ENCODE measurements around the gene PSMA1.
"Not testable (repeated sequence)": the region's sequence is repeated elsewhere in the genome, so short reads cannot be mapped to it uniquely, and the experiment has no call there.

PSMA1 gene

DNA sequence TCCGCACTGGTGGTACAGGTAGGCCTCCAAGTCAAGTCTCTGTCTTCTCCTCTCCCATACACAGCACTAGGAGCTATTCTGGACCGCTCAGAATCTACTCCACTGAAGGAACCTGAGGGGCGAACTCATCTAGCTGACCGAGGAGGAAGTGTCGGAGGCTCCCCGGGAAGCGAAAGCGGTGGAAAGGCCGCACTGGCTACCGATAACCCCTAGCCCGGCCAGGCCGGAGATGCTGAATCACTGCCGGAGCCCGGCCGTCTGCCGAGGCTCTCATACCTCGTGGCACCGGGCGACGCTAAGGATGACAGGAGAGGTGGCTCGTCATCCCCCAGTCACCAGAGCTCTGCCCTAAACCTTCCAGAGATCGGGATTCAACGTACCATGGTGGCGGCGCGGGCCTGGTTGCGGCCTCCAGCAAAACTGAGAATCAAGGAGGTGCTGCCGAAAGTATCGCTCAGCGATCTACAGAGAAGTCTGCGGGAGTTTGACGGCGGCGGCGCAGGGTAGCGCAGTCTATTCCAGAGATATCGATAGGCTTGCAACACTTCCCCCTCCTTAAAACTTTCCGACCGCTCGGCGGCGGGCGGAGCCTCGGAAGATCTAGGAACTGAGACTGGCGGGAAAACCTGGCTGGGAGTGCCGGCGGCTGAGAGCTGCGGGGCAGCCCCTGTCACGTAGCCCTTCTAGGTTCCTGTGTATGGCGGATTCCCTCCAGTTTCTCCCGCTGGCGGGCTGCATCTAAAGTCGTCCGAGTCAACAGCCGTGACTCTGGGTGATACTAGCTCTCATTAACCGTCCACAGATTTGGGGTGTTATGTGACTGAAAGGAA lies at the start of gene PSMA1:
Gene PSMA1, minus strand, starts transcription at position 470 of the 830 bp plus-strand sequence. Its CDS starts 87 bp downstream, at position 383.
- DNase-seq (ENCODE audit: low read depth) = peak; percentile 90

DNA sequence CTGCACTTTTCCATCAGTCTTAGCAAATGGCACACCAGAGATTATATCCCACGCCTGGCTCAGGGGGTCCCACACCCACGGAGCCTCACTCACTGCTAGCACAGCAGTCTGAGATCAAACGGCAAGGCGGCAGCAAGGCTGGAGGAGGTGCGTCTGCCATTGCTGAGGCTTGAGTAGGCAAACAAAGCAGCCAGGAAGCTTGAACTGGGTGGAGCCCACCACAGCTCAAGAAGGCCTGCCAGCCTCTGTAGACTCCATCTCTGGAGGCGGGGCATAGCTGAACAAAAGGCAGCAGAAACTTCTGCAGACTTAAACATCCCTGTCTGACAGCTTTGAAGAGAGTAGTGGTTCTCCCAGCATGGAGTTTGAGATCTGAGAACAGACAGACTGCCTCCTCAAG lies 49.3 kb upstream of the PSMA1 start:
- DNase-seq (ENCODE audit: low read depth) = not testable (repeated sequence)

DNA sequence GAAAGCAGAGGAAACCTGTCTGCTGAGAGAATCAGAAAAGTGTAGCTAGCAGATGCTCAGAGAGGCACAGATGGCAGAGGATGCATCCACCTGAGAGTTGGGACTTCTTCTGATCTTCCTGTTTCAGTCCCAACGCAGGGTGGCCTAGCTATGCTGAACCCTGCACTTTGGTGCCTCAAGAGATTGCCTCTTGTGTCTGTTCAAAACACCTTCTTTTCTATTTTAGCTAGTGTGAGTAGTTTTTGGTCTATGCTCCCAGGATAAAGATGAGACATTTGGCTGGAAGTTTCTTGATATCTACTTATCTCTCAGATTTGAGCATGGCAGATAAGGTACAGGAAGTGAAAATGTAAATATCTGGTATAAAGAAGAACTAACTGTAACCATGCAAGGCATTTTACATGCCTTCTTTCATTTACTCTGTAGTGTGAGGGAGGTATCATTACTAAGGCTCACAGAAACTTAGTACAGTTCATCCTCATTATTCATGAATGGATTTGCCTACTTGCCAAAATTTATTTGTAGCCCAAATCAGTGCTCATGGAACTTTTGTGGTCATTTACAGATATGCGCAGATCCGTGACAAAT lies 47.0 kb upstream of the PSMA1 start:
- DNase-seq (ENCODE audit: low read depth) = no peak

DNA sequence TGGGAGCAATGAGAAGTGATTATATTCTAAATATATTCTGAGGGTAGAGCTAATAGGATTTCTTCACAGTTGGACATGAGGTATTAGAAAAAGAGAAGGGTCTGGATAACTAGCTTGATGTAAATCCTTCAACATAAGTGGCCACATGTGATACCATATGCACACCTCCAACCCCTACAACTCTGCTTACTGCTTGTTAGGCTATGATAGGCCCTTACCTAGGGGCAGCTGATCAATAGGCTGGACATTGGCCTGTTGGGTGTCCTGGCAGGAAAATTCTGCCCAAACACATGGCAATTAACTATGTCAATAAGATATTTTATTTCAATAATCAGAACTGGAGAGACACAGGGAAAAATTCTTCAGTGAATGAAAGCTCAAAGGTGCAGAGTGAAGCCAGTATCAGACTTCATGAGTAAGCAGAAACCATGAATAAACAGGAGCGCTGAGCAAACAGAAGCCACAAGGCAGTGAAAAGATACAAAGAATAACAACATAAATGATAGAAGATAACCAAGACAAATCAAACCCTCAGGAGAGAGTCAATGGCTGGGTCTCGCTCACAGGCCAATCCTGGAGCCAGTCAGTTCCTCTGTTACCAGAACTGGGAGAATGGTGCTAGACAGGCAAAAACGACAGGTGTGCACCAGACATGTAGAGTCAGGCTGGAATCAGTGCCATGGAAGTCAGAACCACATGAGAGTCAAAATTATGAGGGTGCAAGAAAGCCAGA lies 46.3 kb upstream of the PSMA1 start:
- no peak for DNase-seq (ENCODE audit: low read depth)

DNA sequence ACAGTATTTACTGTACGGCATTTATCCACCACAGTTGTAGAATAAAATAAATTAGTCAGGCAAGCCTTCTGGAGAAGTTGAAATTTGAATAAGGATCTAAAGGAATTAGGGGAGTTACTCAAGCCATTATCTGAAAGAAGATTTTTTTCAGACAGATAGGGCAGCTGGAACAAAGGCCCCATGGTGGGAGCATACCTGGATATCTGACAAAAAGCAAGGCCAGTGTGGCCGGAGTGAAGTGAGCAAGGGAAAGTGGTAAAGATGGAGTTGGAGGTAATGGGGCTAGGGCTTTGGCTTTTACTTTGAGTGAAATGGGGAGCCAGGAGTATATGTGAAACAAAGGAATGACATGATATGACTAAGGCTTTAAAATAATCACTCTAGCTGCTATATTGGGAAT lies 45.7 kb upstream of the PSMA1 start:
- no peak for DNase-seq (ENCODE audit: low read depth)

DNA sequence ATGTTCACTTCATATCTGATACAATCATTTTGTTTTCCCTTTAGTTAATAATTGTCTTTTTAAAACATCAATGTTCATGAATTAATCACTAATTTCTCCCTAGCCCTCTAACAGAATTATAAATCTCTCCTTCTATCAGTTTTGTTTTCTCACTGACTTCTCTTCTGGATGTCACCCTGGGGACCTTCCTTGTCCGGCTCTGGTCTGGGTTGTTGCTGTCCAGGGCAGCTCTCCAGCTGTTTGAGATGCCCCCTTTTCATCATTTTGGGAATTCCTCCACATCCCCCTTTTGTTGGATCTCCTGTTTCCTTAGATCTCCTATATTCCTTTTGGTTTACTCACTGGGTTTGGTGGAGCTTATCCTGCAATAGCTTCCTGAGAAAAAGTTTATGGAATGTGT lies 35.6 kb upstream of the PSMA1 start:
- DNase-seq (ENCODE audit: low read depth) = no peak

DNA sequence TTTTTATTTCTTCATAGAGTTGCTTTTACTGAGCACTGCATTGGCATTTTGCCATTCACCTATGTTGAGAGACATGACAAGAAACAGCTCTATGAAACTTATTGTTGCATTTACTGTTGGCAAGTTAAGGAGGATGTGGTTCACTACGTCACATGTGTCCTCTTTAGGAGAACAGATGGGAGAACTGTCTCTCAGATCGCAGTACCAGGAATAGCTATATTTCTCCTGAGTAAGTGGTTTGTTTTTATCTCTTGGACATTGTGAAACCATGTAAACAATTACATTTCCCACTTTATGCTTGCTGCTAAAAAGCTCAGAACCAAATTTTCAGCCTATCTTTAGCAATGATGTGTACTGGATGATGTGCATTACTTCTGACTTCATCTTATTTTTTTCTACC lies 34.8 kb upstream of the PSMA1 start:
- DNase-seq (ENCODE audit: low read depth) = no peak

DNA sequence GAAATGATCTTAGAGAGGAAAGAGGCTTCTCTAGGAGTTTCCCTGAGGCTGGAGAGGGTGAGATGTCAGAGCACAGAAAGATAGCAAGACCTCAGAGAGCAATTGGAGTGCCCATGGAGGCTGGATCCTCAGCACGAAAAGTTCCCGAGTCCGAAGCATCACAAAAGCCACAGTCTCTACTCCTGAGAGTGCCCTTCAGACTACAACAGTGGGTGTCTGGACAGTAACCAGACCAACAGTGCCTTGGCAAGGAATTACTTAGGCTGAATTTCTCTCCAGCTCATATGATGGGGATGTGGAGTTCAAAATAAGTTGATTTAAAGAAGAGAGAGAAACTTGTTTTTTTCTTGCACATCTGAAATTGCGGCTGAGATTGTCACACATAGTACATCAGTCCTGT lies 31.9 kb upstream of the PSMA1 start:
- DNase-seq (ENCODE audit: low read depth) = no peak

DNA sequence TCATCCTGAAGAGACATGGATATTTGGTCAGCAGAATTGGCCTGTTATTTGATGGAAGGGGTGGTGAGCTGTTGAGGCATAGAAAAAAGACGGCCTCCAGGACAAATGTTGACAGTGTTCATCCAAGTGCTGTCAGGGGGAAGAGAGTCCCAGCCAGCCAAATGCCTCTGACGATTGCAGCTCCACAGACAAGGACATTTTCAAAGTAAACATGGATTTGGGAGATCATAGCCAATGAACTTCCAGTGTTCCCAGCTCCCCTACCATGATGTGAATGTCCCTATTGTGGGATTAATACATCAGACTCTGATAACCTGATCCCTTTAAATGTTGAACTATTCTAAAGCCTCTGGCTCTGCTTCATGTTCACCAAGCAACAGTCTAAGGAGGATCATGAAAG lies 31.2 kb upstream of the PSMA1 start:
- DNase-seq (ENCODE audit: low read depth) = no peak

DNA sequence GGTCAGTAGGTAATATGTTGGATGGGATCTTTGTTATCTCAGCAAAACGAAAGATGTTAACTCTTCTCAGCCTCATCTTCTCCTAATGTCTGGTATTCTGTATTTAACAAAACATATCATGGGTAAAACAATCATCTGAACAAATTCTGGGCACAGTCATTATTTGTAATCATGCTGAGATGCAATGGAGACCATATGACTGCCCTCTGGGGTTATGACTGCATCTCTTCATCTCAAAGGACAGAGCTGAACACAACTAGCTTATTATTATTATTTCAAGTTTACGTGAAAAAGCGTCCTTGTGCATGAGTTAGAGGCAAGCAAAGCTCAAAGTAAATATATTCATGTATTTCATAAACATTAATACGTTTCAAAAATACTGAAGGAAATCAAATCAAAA lies 29.7 kb upstream of the PSMA1 start:
- DNase-seq (ENCODE audit: low read depth) = no peak

DNA sequence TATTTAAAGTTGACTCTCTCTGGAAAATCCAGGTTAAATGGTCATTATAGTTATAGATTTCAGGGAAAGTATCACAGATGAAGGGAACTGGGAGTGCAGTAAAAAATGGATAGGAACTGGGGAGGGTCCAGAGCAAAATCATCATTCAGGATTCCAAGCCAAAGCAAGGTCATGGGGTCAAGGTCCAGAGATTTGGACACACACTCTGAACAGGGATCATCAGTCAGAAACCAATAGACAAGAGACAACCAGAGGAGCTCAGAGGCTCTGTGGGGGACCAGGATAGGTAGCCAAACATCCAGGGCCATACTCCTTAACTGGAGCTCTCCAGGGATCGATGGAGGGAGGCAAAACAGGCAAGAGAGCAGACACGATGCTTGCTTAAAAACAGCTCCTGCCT lies 27.3 kb upstream of the PSMA1 start:
- DNase-seq (ENCODE audit: low read depth) = no peak

DNA sequence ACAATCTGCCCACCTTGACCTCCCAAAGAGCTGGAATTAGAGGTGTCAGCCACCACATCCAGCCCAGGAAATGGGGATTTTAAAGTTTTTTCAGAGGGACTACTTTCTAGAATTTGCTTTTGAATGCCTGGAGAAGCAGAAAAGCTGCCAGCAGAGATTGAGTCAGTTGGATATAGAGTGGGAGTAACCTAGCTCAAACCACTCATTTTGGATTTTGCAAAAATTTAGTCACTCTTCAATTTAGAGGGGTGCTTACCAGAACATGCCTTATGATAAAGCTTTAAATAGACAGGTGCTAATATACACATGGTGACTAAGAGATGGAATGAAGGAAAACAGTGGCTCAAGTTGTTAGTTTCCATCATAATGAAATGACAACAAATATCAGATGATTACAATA lies 26.5 kb upstream of the PSMA1 start:
- DNase-seq (ENCODE audit: low read depth) = no peak

DNA sequence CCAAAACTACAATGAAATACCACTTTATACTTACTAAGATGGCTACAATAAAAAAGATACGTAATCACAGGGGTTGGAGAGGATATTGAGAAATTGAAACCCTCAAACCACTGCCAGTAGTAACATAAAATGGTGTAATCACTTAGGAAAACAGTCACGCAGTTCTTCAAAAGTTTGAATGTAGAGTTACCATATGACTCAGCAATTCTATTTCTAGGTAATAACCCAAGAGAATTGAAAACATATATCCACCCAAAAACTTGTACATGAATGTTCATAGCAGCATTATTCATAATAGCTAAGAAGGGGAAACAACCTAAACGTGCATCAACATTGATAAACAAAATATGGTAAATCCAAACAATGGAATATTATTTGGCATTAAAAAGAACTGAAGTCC lies 24.4 kb upstream of the PSMA1 start:
- DNase-seq (ENCODE audit: low read depth) = no peak

DNA sequence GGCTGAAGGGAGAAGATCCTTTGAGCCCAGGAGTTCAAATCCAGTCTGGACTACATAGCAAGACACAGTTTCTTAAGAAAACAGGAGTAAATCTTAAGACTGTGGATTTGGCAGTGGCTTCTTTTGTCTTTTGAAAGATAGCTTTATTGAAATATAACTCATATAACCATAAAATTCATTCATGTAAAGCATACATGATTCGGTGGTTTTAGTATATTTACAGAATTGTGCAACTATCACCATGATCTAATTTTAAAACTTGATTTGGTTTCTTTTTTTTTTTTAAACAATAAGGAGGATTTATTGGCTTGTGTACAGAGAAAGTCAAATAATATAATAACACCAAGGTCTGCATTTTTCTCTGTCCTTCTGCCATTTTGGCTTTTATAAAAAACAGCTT lies 23.1 kb upstream of the PSMA1 start:
- DNase-seq (ENCODE audit: low read depth) = no peak

DNA sequence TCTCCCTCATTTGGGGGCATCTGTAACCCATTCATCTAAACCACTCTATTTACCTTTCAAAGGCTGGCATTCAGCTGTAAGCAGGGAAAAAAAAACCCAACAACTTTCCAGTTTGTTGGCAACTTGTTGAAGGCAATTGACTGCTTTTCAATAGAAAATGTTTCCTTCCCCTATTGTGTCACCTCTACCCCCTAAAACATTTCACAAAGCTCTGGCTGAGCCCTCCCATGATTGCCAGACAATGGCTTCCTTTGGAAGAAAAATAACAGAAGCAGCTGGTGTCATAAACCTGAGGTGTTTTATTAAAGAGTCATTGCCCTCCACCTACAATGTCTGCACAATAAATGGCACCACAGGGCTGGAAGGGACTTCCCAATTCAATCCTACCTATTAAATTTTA lies 22.1 kb upstream of the PSMA1 start:
- DNase-seq (ENCODE audit: low read depth) = no peak

DNA sequence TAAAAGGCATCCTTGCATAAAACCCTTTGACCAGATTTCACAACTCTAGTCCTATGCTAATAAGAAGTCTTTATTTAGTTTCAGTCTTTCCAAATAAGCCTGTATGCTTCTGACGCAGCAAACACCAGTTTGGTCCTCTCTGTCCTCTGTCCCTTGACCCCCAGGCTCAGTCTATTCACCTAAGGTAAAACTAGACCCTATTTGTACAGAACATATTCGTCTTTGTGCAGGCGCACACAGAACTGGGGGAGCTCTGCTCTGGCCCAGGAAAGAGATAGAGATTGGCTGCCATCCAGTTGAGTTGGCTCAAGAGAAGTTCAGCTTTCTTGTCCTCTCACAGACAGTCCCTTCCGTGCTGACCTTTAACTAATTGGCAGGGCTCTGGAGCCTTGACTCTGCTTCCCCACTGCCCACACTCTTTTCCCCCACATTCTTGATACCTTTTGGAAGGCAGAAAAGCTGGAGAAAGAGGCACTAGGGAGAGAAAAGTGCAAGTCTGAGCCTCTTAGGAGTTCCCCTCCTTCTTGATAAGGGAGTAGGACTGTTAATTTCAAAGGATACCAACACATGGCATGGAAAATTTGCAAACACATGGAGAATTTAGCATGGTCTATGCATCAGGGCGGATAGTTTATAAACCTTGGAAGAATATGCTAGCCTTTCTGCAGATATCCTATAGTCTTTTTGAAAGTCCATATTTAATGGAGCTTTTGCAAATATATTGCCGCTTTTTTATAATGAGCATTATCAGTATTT lies 21.2 kb upstream of the PSMA1 start:
- DNase-seq (ENCODE audit: low read depth) = no peak

DNA sequence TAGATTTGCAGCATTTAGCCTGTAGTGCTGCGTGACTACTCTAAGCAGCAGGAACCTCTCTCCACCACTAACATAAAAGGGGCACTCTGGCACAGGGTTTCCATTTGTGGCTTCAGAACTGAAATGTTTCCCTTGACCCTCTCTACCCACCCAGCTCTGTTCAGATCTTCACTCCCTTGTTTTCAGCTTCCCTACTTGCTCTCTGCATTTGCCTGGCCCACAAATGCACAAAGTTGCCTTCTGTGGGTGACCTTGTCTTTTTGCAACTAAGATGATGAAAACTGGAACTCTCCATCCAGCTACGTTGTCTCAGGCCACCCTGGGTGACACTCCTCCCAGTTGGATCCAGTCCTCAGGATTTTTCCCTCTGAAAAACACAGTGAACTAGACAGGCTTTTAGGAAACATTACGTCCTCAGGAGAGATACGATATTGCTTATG lies 19.8 kb upstream of the PSMA1 start:
- DNase-seq (ENCODE audit: low read depth) = no peak

DNA sequence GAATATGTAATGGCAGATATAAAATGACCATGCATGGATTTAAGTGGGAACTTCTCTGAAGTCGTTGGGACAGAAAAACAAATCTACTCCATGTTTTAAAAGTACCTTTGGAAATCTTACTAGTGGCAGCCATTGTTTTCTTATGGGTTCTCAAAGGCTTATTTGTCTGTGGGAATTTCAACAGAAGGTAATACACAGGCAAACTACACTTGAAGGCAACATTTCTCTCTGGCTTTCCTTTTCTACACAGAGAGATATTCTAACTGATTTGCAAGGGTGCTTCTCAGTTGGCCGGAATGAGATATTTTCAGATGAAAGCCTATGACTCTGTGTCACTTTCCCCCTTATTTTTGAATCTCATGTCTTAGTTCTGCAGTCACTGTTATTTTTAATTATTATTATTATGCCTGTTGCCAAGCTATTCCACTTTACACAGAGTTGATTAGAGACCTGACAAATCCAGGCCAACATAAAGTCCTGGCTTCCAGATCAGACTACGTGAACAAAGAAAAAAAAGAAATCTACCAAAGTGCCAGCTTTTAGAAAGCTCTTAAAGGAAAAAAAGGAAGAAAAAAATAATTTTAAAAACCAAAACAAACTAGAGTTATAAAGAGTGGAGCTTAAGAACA lies 18.9 kb upstream of the PSMA1 start:
- DNase-seq (ENCODE audit: low read depth) = no peak

DNA sequence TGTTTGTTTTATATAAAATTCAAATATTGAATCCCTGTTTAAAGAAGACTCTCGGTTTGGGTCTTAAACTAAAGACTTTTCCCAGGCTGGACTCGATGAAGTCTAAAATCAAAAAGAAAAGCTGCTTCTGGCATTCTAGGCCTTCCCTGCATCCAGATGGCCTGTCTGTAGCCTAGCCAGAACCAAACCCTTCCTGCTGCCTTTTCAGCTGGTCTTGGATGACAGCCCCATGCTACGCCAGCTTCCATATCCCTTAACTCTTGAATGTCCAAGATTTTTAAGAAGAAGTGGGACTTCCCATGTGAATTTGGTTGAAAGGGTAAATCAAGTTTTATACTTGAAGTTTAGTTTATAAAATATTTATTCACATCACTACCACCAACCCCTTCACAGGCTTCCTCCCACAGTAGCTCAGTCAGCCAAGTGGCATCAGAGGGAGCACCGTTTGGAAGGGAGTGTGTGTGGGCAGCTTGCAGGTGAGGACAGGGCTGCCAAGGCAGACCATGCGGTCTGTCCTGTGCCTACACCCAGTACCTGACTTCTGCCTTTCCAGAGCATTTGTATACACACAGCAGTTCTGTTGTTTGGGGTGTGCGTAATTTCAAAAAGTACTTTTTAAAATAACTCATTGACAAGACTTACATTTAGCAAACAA lies 18.2 kb upstream of the PSMA1 start:
- DNase-seq (ENCODE audit: low read depth) = no peak

DNA sequence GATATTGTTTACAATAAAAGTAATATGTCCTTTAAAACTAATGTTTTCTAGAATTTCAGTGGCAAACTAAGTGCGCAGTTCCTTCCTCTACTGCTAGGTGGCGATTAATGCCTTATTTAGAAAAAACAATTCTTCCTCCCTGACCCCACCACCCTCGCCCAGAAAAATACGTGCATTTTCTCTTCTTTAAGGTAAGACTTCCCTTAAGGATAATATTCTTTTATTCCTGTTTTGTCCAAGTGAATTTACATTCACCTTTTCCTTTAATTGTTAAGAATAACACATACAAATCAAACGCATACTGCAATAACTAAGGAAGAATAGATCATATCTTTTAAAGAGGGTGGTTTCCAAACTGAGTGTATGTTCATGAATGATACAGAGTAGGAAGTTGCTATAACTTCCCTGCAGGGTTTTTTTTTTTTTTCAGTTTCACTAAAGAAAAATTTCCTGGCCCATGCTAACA lies 17.0 kb upstream of the PSMA1 start:
- DNase-seq (ENCODE audit: low read depth) = no peak

DNA sequence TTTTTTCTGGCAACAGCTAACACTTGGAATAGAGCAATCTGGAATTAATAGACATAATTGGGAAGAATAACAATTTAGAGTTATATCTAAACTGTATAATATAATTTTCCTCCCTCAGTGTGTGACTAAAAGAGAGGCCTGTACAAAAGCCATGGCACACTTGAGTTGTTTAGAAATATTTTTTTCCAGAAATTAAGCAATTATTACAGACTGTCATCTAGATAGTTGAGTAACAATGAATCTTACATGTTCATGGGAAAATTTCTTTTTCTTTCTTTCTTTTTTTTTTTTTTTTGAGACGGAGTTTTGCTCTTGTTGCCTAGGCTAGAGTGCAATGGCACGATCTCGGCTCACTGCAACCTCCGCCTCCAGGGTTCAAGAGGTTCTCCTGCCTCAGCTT lies 15.0 kb upstream of the PSMA1 start:
- DNase-seq (ENCODE audit: low read depth) = not testable (repeated sequence)
